Measurements from ENCODE around the gene CYP39A1.
A peak's percentile ranks its signal among the peaks of the same experiment; 100 is the strongest.

CYP39A1 gene

DNA sequence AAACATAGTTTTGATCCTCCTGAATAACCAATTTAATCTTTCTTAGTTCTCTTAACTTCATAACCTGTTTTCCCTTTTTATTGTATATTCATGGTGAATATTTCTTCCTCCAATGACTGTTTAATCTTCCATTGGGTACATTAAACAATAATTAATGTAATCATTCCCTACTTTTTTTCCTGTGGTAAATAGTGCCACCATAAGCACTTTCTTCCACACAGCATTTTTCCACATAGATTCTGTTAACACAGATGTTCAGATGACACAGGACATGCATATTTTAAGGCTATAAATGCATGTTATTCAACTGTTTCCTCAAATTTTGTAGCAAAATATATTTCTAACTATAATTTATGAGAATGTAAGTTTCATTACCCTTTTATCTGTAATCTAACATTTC lies 61.9 kb downstream of the CYP39A1 start:
- no peak for DNase-seq (ENCODE audit: low spot score)

DNA sequence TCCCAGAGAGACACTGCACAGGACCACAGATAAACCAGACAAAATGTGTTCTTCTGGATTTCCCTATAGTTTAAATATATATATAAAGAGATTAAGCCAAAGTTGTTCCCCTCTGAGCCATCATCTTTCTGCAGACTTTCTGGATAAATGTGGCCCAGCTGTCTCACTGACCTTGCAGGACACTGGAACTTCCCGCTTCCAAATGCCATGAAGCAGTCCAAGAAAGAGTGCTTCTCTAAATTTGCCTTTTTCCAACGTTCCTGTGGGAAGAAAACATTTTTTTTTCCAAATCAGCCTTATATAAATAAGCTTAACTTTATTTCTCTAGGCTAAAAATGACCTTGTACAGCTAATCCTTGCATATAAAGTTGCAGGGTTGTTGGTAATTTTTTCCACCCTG lies 65.7 kb downstream of the CYP39A1 start:
- no peak for DNase-seq (ENCODE audit: low spot score)

DNA sequence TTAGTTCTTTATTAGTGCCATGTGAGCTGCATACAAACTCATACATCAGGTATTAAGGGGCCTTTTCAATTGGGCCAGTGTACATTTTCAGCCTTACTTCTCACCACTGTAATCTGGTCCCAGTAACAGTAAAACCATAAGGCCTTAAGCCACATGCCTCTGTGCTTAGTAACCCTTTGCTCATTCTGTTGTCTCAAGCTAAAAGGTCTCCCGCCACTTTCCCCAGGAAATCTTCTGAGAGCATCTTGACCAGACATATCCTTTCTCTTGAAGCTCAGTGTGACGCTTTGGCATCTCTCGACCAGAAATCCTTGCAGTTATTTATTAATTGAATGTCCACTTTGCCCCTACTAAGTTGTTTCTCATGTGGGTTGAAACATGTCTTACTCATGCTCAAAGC lies 68.0 kb downstream of the CYP39A1 start:
- no peak for DNase-seq (ENCODE audit: low spot score)

DNA sequence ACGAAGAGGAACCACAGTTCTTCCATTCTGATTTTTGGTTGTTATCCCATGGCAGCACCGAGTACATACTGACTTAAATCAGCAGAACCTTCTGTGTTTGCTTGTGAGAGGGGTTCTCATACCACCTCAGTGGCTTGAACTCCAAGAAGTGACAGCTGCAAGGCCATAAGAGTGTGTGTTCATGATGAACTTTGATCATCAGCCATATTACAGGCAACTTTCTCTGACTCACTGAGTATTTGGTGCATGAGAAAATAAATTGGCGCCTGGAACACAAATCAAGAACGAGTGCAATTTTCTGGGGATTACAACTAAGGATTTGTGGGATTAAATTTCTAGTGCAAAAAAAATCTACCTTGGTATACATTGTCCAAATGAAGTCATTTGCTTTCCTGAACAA lies 68.9 kb downstream of the CYP39A1 start:
- no peak for DNase-seq (ENCODE audit: low spot score)

DNA sequence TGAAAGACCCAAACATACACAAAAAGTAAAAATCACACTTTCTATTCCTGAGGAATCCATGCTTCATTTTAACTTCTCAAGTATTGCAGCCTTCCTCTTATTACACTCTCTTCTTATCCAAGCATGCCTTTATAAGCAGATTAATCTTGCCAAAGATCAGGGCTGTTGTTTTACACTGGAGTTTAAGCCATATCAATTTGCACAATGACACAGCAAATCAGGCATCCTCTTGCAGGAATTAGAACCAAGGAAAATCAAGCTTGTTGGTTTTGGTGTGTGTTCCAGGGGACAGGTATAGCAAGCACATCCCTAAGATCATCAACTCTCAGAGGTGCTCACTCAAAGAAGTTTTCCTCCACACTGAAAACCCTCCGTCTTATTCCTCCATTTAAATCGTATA lies 69.5 kb downstream of the CYP39A1 start:
- DNase-seq (ENCODE audit: low spot score) = no peak

DNA sequence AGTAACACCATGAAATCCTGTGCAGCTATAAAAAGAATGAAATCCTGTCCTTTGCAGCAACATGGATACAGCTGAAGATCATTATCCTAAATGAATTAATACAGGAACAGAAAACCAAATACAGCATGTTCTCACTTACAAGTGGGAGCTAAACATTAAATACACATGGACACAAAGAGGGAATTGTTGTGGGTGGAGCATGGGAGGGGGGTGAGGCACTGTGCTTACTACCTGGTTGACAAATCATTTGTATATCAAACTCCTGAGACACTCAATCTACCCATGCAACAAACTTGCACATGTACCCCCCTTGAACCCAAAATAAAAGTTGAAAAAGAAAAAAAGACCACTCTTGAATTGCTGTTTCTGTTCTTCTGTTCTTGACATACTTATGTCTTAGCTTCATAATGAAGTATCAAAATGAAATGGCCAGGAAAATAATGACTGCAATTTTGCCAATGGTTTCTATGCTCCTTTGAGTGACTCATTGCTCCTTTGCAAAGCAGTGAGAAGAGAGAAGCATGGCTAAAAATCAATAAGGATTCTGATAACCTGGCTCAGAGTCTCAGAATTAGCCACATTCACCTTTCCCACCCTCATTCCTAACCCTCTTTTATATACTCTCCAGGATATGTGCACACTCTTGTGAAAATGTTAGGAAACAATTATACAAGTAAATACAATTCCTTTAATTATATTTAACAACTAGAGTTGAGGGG lies 71.0 kb downstream of the CYP39A1 start:
- no peak for DNase-seq (ENCODE audit: low spot score)

DNA sequence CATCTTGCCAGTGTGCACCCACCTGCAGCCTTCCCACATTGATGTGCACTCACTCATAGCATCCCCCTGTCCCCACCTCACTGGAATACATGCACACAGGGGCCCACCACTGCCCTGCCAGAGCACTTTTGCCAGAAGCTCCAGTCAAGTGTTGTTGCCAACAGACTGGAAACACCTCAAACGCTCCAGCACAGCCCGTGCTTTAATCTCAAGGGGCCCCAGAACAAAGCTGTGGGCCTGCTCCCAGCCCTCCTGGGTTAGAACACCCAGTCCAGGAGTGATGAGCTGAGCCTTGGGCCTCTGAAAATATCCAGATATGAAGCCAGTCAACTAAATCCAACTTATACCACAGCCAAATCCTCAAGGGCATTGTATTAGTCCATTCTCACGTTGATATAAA lies 77.1 kb downstream of the CYP39A1 start:
- no peak for DNase-seq (ENCODE audit: low spot score)

DNA sequence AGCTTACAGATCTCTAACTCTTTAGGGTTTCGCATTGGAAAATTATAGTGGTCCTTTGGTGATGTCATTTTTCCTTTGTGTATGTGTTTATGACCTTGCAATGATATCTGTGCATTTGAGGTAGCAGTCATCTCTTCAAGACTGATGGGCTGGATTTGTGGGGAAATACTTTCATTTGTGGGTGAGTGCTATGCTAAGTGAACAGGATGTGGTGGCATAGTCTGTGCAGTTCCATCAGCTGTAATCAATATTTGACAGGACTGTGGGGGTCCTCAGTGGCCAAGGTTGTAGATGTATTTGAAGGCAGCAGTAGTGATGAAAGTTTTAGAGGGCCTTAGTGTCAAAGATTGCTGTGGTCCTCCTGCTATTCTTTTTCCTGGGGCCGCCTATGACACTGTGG lies 79.5 kb downstream of the CYP39A1 start:
- DNase-seq (ENCODE audit: low spot score) = no peak

DNA sequence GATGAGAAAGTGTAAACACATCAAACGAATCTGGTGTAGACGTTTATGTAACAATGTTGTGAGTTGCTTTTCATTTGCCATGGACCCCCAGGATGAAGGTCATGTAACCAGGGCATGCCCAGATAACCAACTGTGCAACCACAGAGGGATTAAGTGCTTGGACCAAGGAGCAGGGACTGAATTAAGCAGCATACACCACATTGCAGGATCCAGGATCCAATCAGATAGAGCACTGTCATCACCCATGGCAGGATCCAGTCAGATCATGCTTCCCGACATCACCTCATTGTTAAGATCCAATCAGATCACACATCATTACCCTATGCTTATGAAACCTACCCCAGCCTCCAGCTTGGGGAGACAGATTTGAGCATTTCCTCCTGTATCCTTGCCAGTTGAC lies 87.1 kb downstream of the CYP39A1 start:
- no peak for DNase-seq (ENCODE audit: low spot score)

DNA sequence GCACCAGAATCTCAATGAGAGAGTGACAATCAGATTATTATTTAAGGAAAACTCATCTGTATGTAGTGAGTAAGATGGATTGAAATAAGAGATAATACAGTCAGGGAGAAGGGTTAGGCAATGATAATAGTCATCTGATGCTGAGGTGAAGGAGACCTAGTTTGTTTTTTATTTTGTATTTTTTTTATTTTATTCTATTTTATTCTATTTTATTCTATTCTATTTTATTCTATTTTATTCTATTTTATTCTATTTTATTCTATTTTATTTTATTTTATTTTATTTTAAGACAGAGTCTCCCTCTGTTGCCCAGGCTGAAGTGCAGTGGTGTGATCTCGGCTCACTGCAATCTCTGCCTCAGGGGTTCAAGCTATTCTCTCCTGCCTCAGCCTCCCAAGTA lies 88.7 kb downstream of the CYP39A1 start:
- no peak for DNase-seq (ENCODE audit: low spot score)

DNA sequence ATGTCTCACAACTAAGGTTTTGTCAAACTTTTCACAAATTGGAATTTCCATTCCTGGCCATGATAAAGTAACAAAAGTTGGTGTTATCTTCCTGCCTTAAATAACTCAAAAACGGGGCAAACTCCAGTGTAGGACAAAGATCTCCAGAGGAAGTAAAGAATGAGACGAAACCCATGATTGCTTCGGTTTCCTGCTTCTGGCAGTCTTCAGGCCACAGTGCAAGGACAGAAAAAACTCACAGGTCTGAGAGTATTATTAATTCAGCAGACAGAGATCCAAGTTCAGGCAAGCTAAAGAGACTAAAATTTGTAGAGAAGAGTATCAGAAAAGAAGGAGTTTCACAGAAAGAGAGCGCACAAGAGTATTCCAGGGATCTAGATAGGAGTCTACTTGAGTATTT lies 96.6 kb downstream of the CYP39A1 start:
- DNase-seq (ENCODE audit: low spot score) = peak; percentile 39

DNA sequence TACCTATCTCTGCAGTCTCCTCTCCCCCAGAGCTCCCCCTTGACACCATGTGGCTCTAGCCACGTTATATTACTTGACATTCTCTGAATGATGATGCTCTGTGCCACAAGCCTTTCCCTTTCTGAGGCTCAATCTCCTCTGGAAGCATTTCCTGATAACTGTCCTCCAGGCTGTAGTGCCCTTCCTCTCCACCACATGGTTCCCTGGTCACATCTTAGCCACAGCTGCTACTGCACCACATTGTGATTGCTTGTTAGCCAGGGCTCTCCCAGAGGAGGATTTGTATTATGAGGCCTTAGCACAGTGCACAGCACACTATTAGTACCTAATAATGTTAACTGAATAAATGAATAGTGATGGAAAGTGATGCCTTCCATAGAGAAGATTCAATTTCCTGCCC lies 97.5 kb downstream of the CYP39A1 start:
- DNase-seq (ENCODE audit: low spot score) = no peak

DNA sequence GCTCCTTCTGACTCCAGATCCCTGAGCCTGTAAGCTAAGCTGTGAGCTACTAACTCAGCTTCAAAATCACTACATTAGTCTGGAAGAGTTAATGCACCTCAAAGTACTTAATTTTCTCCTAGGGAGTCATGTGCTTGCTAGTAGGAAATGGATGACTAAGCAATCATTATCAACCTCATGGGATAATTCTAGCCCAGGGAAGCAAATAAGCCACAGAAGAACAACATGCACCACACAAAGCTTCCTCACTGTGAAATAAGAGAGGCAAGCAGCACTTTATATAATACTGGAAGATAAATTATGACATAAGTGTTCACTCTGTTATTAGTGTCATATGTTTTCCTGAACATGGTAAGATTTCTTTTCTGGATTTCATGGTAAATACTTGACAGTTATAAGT lies 103.5 kb downstream of the CYP39A1 start:
- no peak for DNase-seq (ENCODE audit: low spot score)

DNA sequence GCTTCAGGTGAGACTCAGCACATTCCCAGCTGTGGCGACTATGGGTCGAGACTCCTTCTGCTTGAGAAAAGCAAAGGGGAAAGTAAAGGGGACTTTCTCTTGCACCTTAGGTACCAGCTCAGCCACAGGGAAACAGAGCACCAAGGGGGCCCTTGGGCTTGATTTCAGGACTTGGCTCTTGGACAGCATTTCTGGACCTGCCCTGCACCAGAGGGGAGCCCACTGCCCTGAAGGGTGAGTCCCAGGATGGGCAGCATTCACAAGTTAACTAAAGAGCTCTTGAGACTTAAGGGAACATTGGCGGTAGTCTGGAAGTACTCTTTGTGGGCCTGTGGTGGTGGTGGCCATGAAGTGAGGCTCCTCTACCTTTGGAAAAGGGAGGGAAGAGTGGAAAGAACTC lies 111.1 kb downstream of the CYP39A1 start:
- DNase-seq (ENCODE audit: low spot score) = no peak

DNA sequence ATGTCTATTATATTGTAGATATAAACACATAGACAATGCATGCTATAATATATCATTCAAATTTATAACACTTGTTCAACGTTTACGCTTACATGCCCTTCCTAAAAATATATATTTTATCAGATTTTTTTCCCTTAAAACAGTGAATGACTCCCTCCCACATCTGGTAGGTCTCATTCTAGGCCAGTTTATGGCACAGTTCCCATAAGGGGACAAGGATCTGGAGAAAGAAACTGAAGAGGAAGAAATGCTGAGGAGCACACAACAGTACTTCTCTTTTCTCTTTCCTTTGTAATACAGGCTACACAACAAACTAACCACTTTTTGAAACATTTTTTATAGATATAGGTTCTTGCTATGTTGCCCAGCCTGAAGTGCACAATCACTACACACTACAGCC lies 112.8 kb downstream of the CYP39A1 start:
- no peak for DNase-seq (ENCODE audit: low spot score)

DNA sequence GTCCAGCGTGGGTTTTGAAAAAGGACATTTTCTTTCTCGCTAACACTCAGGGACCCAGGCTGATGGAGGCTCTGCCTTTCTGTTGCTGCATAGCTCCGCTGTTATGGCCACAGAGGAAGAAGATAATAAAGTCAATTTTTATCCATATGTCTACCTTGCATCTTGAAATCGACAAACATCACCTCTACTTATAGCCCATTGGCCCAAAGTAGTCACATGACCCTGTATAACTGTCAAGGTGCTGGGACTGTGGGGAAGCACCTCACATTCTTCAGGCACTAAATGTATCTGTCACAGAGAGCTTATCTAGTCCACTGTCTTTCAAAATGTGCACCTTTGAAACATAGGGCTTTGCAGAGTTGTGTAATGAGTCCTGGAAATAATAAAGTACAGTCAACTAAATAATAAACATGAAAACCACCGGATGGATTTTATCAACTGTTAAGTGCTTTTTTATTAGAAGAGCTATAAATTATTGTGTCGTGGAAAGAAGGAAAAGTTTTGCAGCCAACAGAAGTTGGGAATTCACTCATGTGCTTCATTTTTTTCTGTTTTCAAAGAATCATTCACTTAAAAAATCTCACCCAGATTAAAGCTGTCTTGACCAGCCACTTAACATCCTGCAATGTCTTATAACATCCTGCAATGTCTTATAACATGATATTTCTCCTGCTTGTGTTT lies 113.7 kb downstream of the CYP39A1 start:
- no peak for DNase-seq (ENCODE audit: low spot score)

DNA sequence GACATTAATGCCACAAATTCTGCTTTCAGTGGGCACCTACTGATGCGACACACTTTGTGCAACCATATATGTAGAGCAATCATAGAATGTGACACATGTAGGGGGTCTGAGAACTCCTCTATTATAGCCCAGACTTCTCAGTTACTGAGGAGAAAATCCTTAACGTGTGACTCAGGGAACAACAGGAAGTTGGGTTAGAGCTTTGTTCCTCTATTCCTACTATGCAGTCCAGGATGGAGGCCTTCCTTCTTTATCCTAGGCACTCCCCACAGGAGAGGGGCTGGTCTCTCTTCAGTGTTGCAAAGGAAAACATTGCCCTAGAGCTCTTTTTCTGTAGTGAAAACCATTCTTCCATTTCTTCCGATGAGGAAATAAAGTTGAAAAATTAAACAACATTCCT lies 121.7 kb downstream of the CYP39A1 start:
- no peak for DNase-seq (ENCODE audit: low spot score)

DNA sequence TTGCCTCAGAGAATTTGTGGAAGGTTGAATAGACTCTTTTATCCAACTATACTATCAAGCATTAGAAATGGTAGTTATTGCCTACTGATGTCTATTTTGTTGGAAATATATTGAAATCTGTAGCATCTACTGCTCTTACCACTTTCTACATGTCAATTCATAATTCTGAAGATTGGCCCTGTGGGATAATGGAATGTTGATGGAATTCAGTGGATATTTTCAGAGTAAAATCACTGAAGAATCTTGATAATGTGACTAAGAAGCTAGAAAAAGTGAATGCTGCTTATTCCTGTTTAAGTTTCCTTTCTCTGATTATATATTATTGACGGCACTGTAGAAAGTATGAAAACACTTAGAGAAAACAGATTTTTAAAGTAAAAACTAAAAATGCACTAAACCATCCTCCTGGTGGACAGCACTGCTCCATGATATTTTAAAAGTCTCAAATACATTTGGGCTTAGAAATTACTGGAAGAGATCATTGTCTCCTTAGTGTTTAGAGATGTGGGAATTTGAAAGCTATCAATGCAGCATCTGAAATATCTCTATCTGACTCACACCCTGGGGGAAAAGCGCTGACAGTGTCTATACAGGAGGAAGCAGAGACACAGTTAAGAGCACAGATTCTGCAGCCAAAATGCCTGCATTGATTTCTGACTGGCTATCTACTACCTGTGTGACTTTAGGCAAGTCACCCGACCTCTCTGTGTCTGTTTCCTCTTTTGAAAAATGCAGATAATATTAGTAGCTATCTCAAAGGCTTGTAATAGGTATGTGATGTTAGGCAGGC lies 123.5 kb downstream of the CYP39A1 start:
- no peak for DNase-seq (ENCODE audit: low spot score)

DNA sequence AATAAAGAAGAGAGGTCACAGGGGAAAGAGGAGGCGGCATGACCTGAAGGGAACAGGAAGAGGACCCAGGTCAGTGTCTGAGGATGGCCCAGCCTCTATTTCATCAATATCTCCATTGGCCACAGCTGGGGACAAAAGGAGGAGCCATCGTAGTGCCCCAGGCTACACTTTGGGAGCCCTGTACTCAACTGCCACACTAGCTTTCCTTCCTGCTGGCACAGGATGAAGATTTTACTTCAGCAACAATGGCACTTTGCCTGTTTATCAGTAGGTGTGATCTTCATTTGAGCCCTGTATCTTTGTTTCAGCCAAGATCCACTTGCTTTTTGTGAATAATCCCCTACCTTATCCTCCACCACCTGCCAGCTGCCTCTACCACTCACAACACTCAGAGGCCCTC lies 126.0 kb downstream of the CYP39A1 start:
- no peak for DNase-seq (ENCODE audit: low spot score)

DNA sequence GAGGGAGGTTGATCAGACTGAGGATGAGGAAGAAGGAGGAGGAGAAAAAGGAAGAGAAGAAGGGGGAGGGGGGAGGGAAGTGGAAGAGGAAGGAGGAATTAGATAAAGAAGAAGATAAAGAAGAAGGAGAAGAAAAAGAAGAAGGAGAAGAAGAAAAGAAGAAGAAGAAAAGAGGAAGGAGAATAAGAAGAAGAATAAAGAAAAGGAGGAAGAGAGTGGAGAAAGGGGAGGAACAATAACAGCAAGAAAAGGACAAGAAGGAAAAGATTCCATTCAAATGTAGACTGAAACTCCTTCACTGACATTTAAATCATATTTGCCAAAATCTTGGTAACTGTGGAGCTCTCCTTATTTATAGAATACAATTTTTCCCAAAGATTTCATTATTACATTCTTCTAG lies 127.0 kb downstream of the CYP39A1 start:
- DNase-seq (ENCODE audit: low spot score) = no peak

DNA sequence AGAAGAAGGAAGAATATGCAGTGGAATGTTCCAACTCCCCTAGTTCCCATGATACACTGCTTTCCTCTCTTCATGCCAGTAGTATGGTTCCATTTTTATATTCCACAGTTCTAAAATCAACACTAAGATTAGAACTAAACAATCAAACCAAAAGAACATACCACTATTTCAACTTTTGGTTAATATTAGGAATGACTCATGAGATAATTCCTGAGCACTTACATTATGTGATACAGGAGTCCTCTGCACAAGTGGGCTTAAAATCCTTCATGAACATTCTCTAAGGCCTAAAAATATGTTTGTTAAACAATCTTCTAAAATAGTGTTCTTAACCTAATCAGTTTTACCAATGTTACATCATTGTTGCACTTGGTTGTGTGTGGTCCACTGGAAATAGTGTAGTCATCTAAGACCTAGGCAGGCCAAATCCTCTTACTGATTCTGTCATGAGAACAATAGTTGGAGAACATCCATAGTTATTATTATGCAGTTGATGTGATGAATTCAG lies 131.1 kb downstream of the CYP39A1 start:
- no peak for DNase-seq (ENCODE audit: low spot score)

DNA sequence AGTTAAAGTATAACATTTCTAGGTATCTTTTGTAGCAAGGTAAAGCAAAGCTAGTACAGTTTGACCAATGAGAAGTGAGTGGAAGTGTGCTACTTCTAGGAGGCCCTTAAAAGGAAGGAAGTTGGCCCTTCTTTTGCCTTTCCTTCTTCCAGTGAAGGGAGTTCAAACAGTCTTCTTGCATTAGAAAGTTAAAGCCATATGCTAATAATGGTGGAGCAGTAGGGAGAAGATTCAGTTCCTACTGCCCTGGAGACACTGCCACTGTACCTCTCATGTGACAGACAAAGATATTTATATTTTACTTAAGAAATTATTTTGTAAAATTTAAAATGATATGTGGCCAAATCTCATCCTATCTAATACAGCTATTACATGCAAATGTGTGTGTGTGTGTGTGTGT lies 135.4 kb downstream of the CYP39A1 start:
- no peak for DNase-seq (ENCODE audit: low spot score)

DNA sequence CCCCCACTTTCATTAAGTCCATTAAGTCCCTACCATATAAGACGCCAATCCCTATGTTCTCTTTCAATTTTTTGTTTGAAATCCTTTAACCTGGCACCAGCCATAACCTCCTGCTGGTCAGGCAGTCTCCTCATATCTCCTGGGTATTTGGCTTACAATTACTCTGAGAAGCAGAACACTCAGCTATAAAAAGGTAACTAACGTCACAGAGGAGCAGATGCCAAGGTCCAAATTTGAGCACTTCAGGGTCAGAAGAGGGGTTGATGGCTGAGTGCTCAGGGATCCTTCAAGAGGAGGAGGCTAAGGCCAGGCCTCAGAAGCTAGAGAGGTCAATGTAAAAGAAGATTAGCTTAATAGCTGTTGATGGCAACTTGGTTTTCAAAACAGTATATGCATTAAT lies 139.1 kb downstream of the CYP39A1 start:
- DNase-seq (ENCODE audit: low spot score) = no peak
